BE2C (cell line): ENCODE results near the gene HDAC4.

Source experiments
- DNase-seq: peaks from one replicate; pipeline ENCODE4 v3.0.0-alpha.2; 2020
- H3K27me3 ChIP-seq: fragments of 250-450 bp; sonication (Bioruptor Pico); 2 replicates; pipeline ENCODE4 v1.5.1; 2020; ENCODE audit warnings: mild to moderate bottlenecking
- H3K36me3 ChIP-seq: fragments of 250-450 bp; sonication (Bioruptor Pico); 2 replicates; pipeline ENCODE4 v1.5.1; 2020; ENCODE audit warnings: mild to moderate bottlenecking
- H3K4me1 ChIP-seq: fragments of 250-450 bp; sonication (Bioruptor Pico); 2 replicates; pipeline ENCODE4 v1.5.1; 2020
- H3K4me3 ChIP-seq: 2 replicates; pipeline ENCODE4 v1.5.1; 2011; ENCODE audit warnings: low read depth, low read length
- H3K9me3 ChIP-seq: fragments of 250-450 bp; sonication (Bioruptor Pico); 2 replicates; pipeline ENCODE4 v1.5.1; 2020
- CTCF ChIP-seq: IDR thresholded peaks from 2 replicates; pipeline ENCODE4 v1.5.1; 2012; ENCODE audit warnings: mild to moderate bottlenecking, low read depth, low read length

HDAC4 gene

GRCh38 chr2:239190361-239190760 lies 210.5 kb downstream of the HDAC4 start:
- TF ChIP-seq CTCF, result no peak
- H3K36me3 ChIP-seq, result peaks cover 19% of the 10 kb centered on the region

GRCh38 chr2:239189711-239190131 lies 211.1 kb downstream of the HDAC4 start:
- no peak for TF ChIP-seq CTCF
- H3K36me3 ChIP-seq, result peaks cover 19% of the 10 kb centered on the region
- DNase-seq, result no peak

More at GRCh38 chr2:239190361-239190760, 210.5 kb downstream of the HDAC4 start:
- no peak for DNase-seq
- H3K27me3 ChIP-seq, result no peaks in the 10 kb centered on the region
- no peak overlapping the region for H3K4me3 ChIP-seq
- H3K9me3 ChIP-seq, result peaks cover 3% of the 10 kb centered on the region; the same call in 1 of the 2 replicates
- no peaks in the 10 kb centered on the region for H3K4me1 ChIP-seq

GRCh38 chr2:239188536-239188935 lies 212.3 kb downstream of the HDAC4 start:
- H3K36me3 ChIP-seq, result peaks cover 19% of the 10 kb centered on the region

More at GRCh38 chr2:239189711-239190131, 211.1 kb downstream of the HDAC4 start:
- Histone ChIP-seq H3K27me3 (no peaks in the 10 kb centered on the region), H3K4me1 (no peaks in the 10 kb centered on the region), H3K4me3 (no peak overlapping the region), H3K9me3 (peaks cover 3% of the 10 kb centered on the region; the same call in 1 of the 2 replicates)

GRCh38 chr2:239187464-239188253 lies 213.2 kb downstream of the HDAC4 start:
- no peaks in the 10 kb centered on the region for H3K4me1 ChIP-seq
- H3K36me3 ChIP-seq, result peaks cover 19% of the 10 kb centered on the region
- H3K9me3 ChIP-seq, result peaks cover 3% of the 10 kb centered on the region; the same call in 1 of the 2 replicates
- H3K4me3 ChIP-seq, result no peak overlapping the region
- no peaks in the 10 kb centered on the region for H3K27me3 ChIP-seq
- DNase-seq, result no peak
- TF ChIP-seq CTCF, result no peak

More at GRCh38 chr2:239188536-239188935, 212.3 kb downstream of the HDAC4 start:
- Histone ChIP-seq H3K27me3 (no peaks in the 10 kb centered on the region), H3K4me3 (no peak overlapping the region), H3K9me3 (peaks cover 3% of the 10 kb centered on the region; the same call in 1 of the 2 replicates), H3K4me1 (no peaks in the 10 kb centered on the region)
- no peak for TF ChIP-seq CTCF
- no peak for DNase-seq

- H3K27me3 ChIP-seq, result no peaks in the 10 kb centered on the region
- peaks cover 3% of the 10 kb centered on the region; the same call in 1 of the 2 replicates for H3K9me3 ChIP-seq
- TF ChIP-seq CTCF, result no peak
- no peak overlapping the region for H3K4me3 ChIP-seq
- no peaks in the 10 kb centered on the region for H3K4me1 ChIP-seq
- DNase-seq, result no peak
- H3K36me3 ChIP-seq, result peaks cover 19% of the 10 kb centered on the region
Observed at GRCh38 chr2:239186516-239187357, 214.1 kb downstream of the HDAC4 start.
